T-helper 1 cell (primary cell): ENCODE results near the gene BMPER.

Experiments used
- DNase-seq, 5 donors: peaks; one replicate each; pipeline ENCODE4 v3.0.0-alpha.2; 2012 to 2020

The BMPER gene

GRCh38 chr7:34034728-34035127 lies 129.4 kb downstream of the BMPER start:
- DNase-seq: no peak

GRCh38 chr7:34036051-34036920 lies 130.9 kb downstream of the BMPER start:
- no peak for DNase-seq

- no peak for DNase-seq
Observed at GRCh38 chr7:34036972-34037792, 131.8 kb downstream of the BMPER start.

GRCh38 chr7:34038816-34039470 lies 133.6 kb downstream of the BMPER start:
- no peak for DNase-seq

GRCh38 chr7:34041707-34042106 lies 136.4 kb downstream of the BMPER start:
- DNase-seq: no peak

- no peak for DNase-seq
Observed at GRCh38 chr7:34042406-34042805, 137.1 kb downstream of the BMPER start.

GRCh38 chr7:34043461-34044305 lies 138.3 kb downstream of the BMPER start:
- DNase-seq: no peak

- DNase-seq: no peak
Observed at GRCh38 chr7:34044306-34044643, 138.9 kb downstream of the BMPER start.

- DNase-seq: no peak
Observed at GRCh38 chr7:34044734-34045353, 139.5 kb downstream of the BMPER start.

GRCh38 chr7:34048445-34048844 lies 143.1 kb downstream of the BMPER start:
- no peak for DNase-seq

GRCh38 chr7:34054075-34054474 lies 148.7 kb downstream of the BMPER start:
- no peak for DNase-seq

GRCh38 chr7:34057136-34057535 lies 151.8 kb downstream of the BMPER start:
- DNase-seq: no peak

- no peak for DNase-seq
Observed at GRCh38 chr7:34057956-34058355, 152.6 kb downstream of the BMPER start.

GRCh38 chr7:34058801-34059135 lies 153.4 kb downstream of the BMPER start:
- no peak for DNase-seq

GRCh38 chr7:34059136-34059828 lies 153.9 kb downstream of the BMPER start:
- no peak for DNase-seq

- DNase-seq: no peak
Observed at GRCh38 chr7:34060196-34060947, 155.0 kb downstream of the BMPER start.

GRCh38 chr7:34061149-34061548 lies 155.8 kb downstream of the BMPER start:
- no peak for DNase-seq

GRCh38 chr7:34062341-34062740 lies 157.0 kb downstream of the BMPER start:
- no peak for DNase-seq

GRCh38 chr7:34062826-34063225 lies 157.5 kb downstream of the BMPER start:
- DNase-seq: no peak

- no peak for DNase-seq
Observed at GRCh38 chr7:34064519-34065158, 159.3 kb downstream of the BMPER start.
